ENCODE data around the gene SEZ6L.

Gene SEZ6L

DNA sequence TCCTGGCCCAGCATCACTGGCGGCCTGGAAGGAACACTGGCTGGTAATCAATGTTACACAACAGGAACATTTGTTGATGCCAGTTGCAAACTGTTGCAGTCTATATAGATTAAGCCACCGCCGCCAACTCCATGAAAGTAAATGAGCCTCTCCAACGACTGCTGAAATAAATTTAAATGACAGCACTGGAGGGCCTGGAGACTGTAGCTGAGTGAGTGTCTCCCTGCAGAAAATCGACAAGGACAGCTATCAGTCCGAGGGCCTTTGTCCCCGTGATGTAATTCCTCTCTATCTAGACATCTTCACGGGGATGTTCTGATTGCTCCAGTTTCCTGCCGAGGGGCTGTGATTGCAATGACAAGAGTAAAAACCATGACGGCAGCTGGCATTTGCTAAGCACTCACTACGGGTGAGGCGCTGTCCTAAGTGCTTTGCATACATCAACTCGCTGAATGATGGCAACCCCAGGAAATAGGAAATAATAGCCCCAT, 120.4 kb downstream of the SEZ6L start:
- TF ChIP-seq, protein P1, sequence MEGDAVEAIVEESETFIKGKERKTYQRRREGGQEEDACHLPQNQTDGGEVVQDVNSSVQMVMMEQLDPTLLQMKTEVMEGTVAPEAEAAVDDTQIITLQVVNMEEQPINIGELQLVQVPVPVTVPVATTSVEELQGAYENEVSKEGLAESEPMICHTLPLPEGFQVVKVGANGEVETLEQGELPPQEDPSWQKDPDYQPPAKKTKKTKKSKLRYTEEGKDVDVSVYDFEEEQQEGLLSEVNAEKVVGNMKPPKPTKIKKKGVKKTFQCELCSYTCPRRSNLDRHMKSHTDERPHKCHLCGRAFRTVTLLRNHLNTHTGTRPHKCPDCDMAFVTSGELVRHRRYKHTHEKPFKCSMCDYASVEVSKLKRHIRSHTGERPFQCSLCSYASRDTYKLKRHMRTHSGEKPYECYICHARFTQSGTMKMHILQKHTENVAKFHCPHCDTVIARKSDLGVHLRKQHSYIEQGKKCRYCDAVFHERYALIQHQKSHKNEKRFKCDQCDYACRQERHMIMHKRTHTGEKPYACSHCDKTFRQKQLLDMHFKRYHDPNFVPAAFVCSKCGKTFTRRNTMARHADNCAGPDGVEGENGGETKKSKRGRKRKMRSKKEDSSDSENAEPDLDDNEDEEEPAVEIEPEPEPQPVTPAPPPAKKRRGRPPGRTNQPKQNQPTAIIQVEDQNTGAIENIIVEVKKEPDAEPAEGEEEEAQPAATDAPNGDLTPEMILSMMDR (conservative IDR thresholded peaks at IDR 0.05; ENCODE audit: low read depth, low read length): no peak
- H3K36me3 ChIP-seq (ENCODE audit: insufficient read depth): no peaks in the 10 kb centered on the region
- no peaks in the 10 kb centered on the region for H3K79me2 ChIP-seq (ENCODE audit: insufficient read depth, low read depth)
- H3K4me3 ChIP-seq (IDR thresholded peaks at IDR 0.05; ENCODE audit: insufficient read depth, low read depth, low read length): no peak overlapping the region
- no peak overlapping the region for H3K4me2 ChIP-seq
- no peaks in the 10 kb centered on the region for H3K4me1 ChIP-seq (ENCODE audit: low read depth, poor library complexity, severe bottlenecking)
- H4K20me1 ChIP-seq (ENCODE audit: insufficient read depth): no peaks in the 10 kb centered on the region
- no peaks in the 10 kb centered on the region for H3K27me3 ChIP-seq (ENCODE audit: insufficient read depth, low read depth)
- no peak overlapping the region for H3K27ac ChIP-seq
- H2AFZ ChIP-seq (ENCODE audit: low read depth): no peak overlapping the region
- H3K9ac ChIP-seq: no peak overlapping the region

DNA sequence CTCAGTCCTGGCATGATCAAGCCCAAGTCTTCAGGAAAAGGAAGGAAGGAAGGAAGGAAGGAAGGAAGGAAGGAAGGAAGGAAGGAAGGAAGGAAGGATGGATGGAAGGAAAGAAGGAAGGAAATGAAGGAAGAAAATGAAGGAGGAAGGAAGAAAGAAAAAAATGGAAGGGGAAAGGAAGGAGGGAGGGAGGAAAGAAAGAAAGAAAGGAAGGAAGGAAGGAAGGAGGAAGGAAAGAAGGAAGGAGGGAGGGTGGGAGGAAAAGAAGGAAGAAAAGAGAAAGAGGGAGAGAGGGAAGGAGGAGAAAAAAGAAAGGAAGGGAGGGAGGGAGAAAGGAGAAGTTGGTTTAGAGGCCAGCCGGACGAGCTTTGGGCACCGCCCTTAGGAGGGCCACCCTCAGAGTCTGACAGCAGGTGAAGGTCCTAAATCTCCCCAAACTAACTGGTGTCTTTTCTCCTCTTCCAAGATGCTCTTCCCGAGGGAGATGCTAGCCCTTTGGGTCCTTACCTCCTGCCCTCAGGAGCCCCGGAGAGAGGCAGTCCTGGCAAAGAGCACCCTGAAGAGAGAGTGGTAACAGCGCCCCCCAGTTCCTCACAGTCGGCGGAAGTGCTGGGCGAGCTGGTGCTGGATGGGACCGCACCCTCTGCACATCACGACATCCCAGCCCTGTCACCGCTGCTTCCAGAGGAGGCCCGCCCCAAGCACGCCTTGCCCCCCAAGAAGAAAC, 122.8 kb downstream of the SEZ6L start:
- Histone ChIP-seq H4K20me1 (ENCODE audit: insufficient read depth) (no peaks in the 10 kb centered on the region), H3K9ac (no peak overlapping the region), H3K36me3 (ENCODE audit: insufficient read depth) (no peaks in the 10 kb centered on the region), H2AFZ (ENCODE audit: low read depth) (no peak overlapping the region), H3K27ac (no peak overlapping the region), H3K79me2 (ENCODE audit: insufficient read depth, low read depth) (no peaks in the 10 kb centered on the region), H3K27me3 (ENCODE audit: insufficient read depth, low read depth) (no peaks in the 10 kb centered on the region), H3K4me3 (IDR thresholded peaks at IDR 0.05; ENCODE audit: insufficient read depth, low read depth, low read length) (no peak overlapping the region), H3K4me1 (ENCODE audit: low read depth, poor library complexity, severe bottlenecking) (peaks cover 3% of the 10 kb centered on the region), H3K4me2 (no peak overlapping the region)
- TF ChIP-seq, protein P1 (conservative IDR thresholded peaks at IDR 0.05; ENCODE audit: low read depth, low read length): no peak

GRCh38 chr22:26292667-26292995, 123.4 kb downstream of the SEZ6L start:
- TF ChIP-seq, protein P1 (conservative IDR thresholded peaks at IDR 0.05; ENCODE audit: low read depth, low read length): no peak
- H3K9ac ChIP-seq: no peak overlapping the region
- H4K20me1 ChIP-seq (ENCODE audit: insufficient read depth): no peaks in the 10 kb centered on the region
- H3K79me2 ChIP-seq (ENCODE audit: insufficient read depth, low read depth): no peaks in the 10 kb centered on the region
- H3K4me1 ChIP-seq (ENCODE audit: low read depth, poor library complexity, severe bottlenecking): peaks cover 3% of the 10 kb centered on the region
- no peak overlapping the region for H3K4me3 ChIP-seq (IDR thresholded peaks at IDR 0.05; ENCODE audit: insufficient read depth, low read depth, low read length)
- H3K27ac ChIP-seq: no peak overlapping the region
- no peak overlapping the region for H3K4me2 ChIP-seq
- H3K36me3 ChIP-seq (ENCODE audit: insufficient read depth): no peaks in the 10 kb centered on the region
- no peaks in the 10 kb centered on the region for H3K27me3 ChIP-seq (ENCODE audit: insufficient read depth, low read depth)
- H2AFZ ChIP-seq (ENCODE audit: low read depth): no peak overlapping the region

- H3K4me1 ChIP-seq (ENCODE audit: low read depth, poor library complexity, severe bottlenecking): peaks cover 3% of the 10 kb centered on the region
- H3K36me3 ChIP-seq (ENCODE audit: insufficient read depth): no peaks in the 10 kb centered on the region
- no peak overlapping the region for H3K27ac ChIP-seq
- no peak overlapping the region for H3K9ac ChIP-seq
- H3K27me3 ChIP-seq (ENCODE audit: insufficient read depth, low read depth): no peaks in the 10 kb centered on the region
- no peaks in the 10 kb centered on the region for H4K20me1 ChIP-seq (ENCODE audit: insufficient read depth)
- H3K4me2 ChIP-seq: no peak overlapping the region
- H3K79me2 ChIP-seq (ENCODE audit: insufficient read depth, low read depth): no peaks in the 10 kb centered on the region
- H3K4me3 ChIP-seq (IDR thresholded peaks at IDR 0.05; ENCODE audit: insufficient read depth, low read depth, low read length): no peak overlapping the region
- TF ChIP-seq, protein P1 (conservative IDR thresholded peaks at IDR 0.05; ENCODE audit: low read depth, low read length): no peak
- peak overlapping the region; percentile 30; the same call in 1 of the 2 replicates for H2AFZ ChIP-seq (ENCODE audit: low read depth)
Observed at GRCh38 chr22:26295563-26296126, 126.4 kb downstream of the SEZ6L start.

All from KMS-11 (cell line).